SK-N-MC (cell line): Measurements from ENCODE around the gene RNF13.
"Not testable (repeated sequence)": the region's sequence is repeated elsewhere in the genome, so short reads cannot be mapped to it uniquely, and the experiment has no call there.

Source experiments
- DNase-seq: peaks from one replicate; pipeline ENCODE4 v3.0.0-alpha.2; 2011; ENCODE audit warnings: low read depth, low spot score
- H3K27ac ChIP-seq: fragments of 200-600 bp; sonication (generic); 2 replicates; pipeline ENCODE4 v1.5.1; 2016; ENCODE audit warnings: mixed run types
- H3K36me3 ChIP-seq: fragments of 200-600 bp; sonication (generic); 2 replicates; pipeline ENCODE4 v1.6.1; 2017; ENCODE audit warnings: antibody characterized with exemption, low read length, mixed read lengths; ENCODE audit not compliant: insufficient read depth
- H3K4me3 ChIP-seq: fragments of 200-600 bp; sonication (generic); 2 replicates; pipeline ENCODE4 v1.5.1; 2016
- H3K9ac ChIP-seq: fragments of 200-600 bp; sonication (generic); 2 replicates; pipeline ENCODE4 v1.8.0; 2017; ENCODE audit warnings: mixed run types, mixed read lengths; ENCODE audit not compliant: insufficient read length
- H3K9me3 ChIP-seq: fragments of 200-600 bp; sonication (generic); 2 replicates; pipeline ENCODE4 v1.6.1; 2017; ENCODE audit warnings: low read depth, mild to moderate bottlenecking, antibody characterized with exemption, low read length, moderate library complexity, mixed read lengths
- EZH2 ChIP-seq: fragments of 200-600 bp; sonication (generic); IDR thresholded peaks from one replicate; pipeline ENCODE4 v1.6.1; 2017; ENCODE audit warnings: antibody characterized with exemption
- FOXP2 ChIP-seq: optimal IDR thresholded peaks from 2 replicates; pipeline ENCODE3; 2011; ENCODE audit warnings: mild to moderate bottlenecking, moderate library complexity; ENCODE audit not compliant: insufficient read depth; ENCODE audit errors: extremely low read length, control extremely low read depth
- POLR2AphosphoS5 ChIP-seq: IDR thresholded peaks from 2 replicates; pipeline ENCODE4 v1.6.1; 2012; ENCODE audit warnings: mild to moderate bottlenecking, low read depth, low read length, borderline replicate concordance

RNF13 gene

GRCh38 chr3:149936812-149937230 is 123.8 kb downstream of the RNF13 start:
- H3K4me3 ChIP-seq, result no peak overlapping the region
- TF ChIP-seq POLR2AphosphoS5 (peak; percentile 39; the same call in 1 of the 2 replicates), EZH2 (no peak), FOXP2 (no peak)
- DNase-seq, result no peak
- H3K27ac ChIP-seq, result no peak overlapping the region
- H3K9ac ChIP-seq, result no peak overlapping the region
- H3K36me3 ChIP-seq, result peaks cover 4% of the 10 kb centered on the region
- no peaks in the 10 kb centered on the region for H3K9me3 ChIP-seq

GRCh38 chr3:149938392-149939055 is 125.5 kb downstream of the RNF13 start:
- DNase-seq, H3K9ac ChIP-seq, H3K4me3 ChIP-seq, H3K27ac ChIP-seq, H3K9me3 ChIP-seq: not testable (repeated sequence)
- H3K36me3 ChIP-seq, result peaks cover 13% of the 10 kb centered on the region

GRCh38 chr3:149941186-149941585 is 128.2 kb downstream of the RNF13 start:
- DNase-seq, result no peak
- Histone ChIP-seq H3K9ac (no peak overlapping the region), H3K36me3 (peaks cover 17% of the 10 kb centered on the region), H3K27ac (no peak overlapping the region), H3K4me3 (no peak overlapping the region), H3K9me3 (0 out of 2 replicates have a peak, but pooled peaks cover 4% of the 10 kb centered on the region)
- no peak for TF ChIP-seq FOXP2
- no peak for TF ChIP-seq EZH2
- no peak for TF ChIP-seq POLR2AphosphoS5

GRCh38 chr3:149941946-149942345 is 128.9 kb downstream of the RNF13 start:
- H3K4me3 ChIP-seq, result no peak overlapping the region
- TF ChIP-seq FOXP2 (no peak), POLR2AphosphoS5 (no peak), EZH2 (no peak)

GRCh38 chr3:149942409-149942808 is 129.4 kb downstream of the RNF13 start:
- Histone ChIP-seq H3K4me3 (no peak overlapping the region), H3K36me3 (peaks cover 27% of the 10 kb centered on the region), H3K27ac (no peak overlapping the region), H3K9ac (no peak overlapping the region), H3K9me3 (peaks cover 4% of the 10 kb centered on the region; the same call in 1 of the 2 replicates)
- no peak for DNase-seq
- TF ChIP-seq FOXP2 (no peak), POLR2AphosphoS5 (no peak), EZH2 (no peak)

More at GRCh38 chr3:149941946-149942345, 128.9 kb downstream of the RNF13 start:
- peaks cover 23% of the 10 kb centered on the region for H3K36me3 ChIP-seq
- H3K27ac ChIP-seq, result no peak overlapping the region
- H3K9me3 ChIP-seq, result 0 out of 2 replicates have a peak, but pooled peaks cover 4% of the 10 kb centered on the region
- no peak for DNase-seq
- H3K9ac ChIP-seq, result no peak overlapping the region

GRCh38 chr3:149943966-149944365 is 131.0 kb downstream of the RNF13 start:
- peaks cover 42% of the 10 kb centered on the region for H3K36me3 ChIP-seq
- not testable (repeated sequence) for H3K9ac ChIP-seq, H3K9me3 ChIP-seq, H3K4me3 ChIP-seq, DNase-seq, H3K27ac ChIP-seq

GRCh38 chr3:149947231-149947630 is 134.2 kb downstream of the RNF13 start:
- DNase-seq, result no peak
- TF ChIP-seq EZH2 (no peak), FOXP2 (no peak), POLR2AphosphoS5 (no peak)
- no peak overlapping the region for H3K4me3 ChIP-seq
- H3K36me3 ChIP-seq, result peaks cover 70% of the 10 kb centered on the region
- H3K9ac ChIP-seq, result no peak overlapping the region
- peaks cover 6% of the 10 kb centered on the region; the same call in 1 of the 2 replicates for H3K9me3 ChIP-seq
- H3K27ac ChIP-seq, result no peak overlapping the region

DNA sequence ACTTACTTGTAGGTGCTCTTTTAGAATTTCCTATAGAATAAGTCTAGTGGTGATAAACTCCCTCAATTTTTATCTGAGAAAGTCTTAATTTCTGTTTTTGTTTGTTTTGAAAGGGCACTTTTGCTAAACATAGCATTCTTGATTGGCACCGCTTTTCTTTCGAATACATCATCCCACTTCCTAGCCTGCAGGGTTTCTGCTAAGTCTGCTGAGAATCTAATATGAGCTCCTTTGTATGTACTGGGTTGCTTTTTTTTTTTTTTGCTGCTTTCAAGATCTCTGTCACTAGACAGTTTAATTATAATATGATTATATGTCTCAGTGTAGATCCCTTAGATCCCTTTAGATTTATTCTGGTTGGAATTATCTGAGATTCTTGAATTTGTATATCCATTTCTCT is 136.2 kb downstream of the RNF13 start:
- H3K36me3 ChIP-seq, result peaks cover 75% of the 10 kb centered on the region
- no peak for TF ChIP-seq POLR2AphosphoS5
- TF ChIP-seq FOXP2, result no peak
- TF ChIP-seq EZH2, result no peak

GRCh38 chr3:149954812-149955211 is 141.8 kb downstream of the RNF13 start:
- peak; percentile 100 for DNase-seq
- H3K36me3 ChIP-seq, result peaks cover 75% of the 10 kb centered on the region
- H3K9ac ChIP-seq, result no peak overlapping the region
- no peaks in the 10 kb centered on the region for H3K9me3 ChIP-seq
- H3K27ac ChIP-seq, result peak overlapping the region; percentile 85
- H3K4me3 ChIP-seq, result peak overlapping the region; percentile 58
- TF ChIP-seq FOXP2 (no peak), POLR2AphosphoS5 (peak; percentile 74; the same call in 1 of the 2 replicates), EZH2 (no peak)

More for the DNA sequence above, 136.2 kb downstream of the RNF13 start:
- Histone ChIP-seq H3K9me3 (peaks cover 3% of the 10 kb centered on the region; the same call in 1 of the 2 replicates), H3K4me3 (no peak overlapping the region), H3K9ac (no peak overlapping the region), H3K27ac (no peak overlapping the region)
- no peak for DNase-seq
